CMK (cell line): Measurements from ENCODE around the gene COPS8.
A peak's percentile ranks its signal among the peaks of the same experiment; 100 is the strongest.

Experiments
- DNase-seq: peaks from one replicate; pipeline ENCODE4 v3.0.0-alpha.2; 2010; ENCODE audit warnings: low read depth

COPS8 gene

DNA sequence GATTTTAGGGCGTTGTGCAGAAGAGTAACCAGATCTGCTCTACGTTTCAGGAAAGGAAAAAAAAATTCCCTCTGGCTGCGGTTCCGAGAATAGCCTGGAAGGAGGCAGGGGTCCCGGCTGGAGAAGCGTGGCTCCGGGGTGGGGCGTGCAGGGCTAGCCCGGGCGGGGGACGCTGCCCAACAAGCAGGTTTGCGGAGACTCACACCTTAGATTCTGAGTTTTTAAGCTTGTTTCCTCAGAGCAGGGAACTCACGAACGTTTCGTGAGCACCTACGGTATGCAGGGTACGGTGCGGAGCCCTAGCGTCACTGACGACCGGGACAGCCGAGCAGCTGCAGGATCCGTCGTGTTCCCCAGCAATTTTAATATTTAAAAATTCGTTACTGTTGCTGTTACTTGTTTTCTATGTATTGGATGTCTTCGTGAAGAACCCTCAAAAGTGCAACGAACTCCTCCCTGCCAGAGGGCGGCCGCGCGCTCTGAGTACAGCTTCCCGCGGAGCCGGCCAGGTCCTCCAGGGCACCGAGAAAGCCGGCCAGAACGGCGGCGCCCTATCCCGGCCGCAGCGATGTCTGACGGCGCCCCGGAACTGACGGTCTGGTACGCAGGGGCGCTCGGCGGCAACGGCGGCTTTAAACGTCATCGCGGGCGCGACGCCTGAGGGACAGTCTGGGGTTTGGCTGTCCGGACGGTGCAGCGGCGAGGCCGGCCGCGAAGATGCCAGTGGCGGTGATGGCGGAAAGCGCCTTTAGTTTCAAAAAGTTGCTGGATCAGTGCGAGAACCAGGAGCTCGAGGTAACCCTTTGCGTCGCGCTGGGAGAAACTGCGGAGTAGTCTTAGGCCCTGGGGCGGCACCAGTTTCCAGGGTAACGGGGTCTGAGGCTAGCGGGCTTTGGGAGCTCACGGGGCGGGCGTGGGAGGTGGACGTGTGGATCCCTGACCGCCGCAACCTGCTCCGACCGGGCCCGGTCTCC, at the start of gene COPS8:
Gene COPS8, plus strand, starts transcription at position 642 of the 974 bp plus-strand sequence. Its CDS starts 76 bp downstream, at position 718.
- DNase-seq, result peak; percentile 69

GRCh38 chr2:237039301-237040031, 46.2 kb upstream of the COPS8 start:
- DNase-seq, result no peak

GRCh38 chr2:237041231-237041630, 44.5 kb upstream of the COPS8 start:
- no peak for DNase-seq

- DNase-seq, result no peak
These were observed 43.6 kb upstream of the COPS8 start for GRCh38 chr2:237042101-237042500.

DNA sequence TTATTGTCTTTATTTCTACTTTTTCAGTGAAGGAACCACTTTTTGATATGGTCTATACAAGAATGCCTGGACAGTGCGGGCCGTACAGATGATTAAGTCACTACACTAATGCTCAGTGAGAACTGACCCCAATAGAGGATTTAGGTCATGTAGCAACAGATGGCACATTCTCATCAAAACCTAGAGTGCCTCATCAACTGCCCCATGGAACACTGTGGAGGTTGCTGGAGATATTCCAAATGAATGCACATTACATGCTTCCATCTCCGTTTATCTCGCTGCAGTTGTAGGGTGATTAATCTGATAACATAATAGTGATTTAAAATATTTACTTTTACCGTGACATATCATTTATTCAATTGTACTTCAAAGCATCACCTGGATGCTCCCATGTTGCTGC, 41.8 kb upstream of the COPS8 start:
- DNase-seq, result no peak

GRCh38 chr2:237044281-237044680, 41.4 kb upstream of the COPS8 start:
- no peak for DNase-seq

DNA sequence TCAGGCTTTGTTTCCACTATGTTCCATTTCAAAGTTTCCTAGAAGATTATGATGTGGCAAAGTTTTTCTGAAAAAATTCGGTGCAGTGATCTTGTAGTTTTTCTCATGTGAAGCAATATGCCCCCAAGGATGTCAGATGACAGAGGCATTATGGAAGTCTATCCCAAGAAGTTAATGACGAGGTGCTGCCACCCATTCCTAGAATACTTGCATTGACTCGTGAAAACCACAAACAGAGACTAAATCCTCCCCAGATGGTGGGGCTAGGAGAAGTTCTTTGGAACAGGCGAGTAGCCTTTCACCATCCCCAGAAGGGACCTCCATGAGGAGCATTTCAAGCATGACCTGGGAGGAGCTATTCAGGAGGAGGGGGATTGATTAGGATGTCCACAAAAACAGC, 40.2 kb upstream of the COPS8 start:
- DNase-seq, result no peak

DNA sequence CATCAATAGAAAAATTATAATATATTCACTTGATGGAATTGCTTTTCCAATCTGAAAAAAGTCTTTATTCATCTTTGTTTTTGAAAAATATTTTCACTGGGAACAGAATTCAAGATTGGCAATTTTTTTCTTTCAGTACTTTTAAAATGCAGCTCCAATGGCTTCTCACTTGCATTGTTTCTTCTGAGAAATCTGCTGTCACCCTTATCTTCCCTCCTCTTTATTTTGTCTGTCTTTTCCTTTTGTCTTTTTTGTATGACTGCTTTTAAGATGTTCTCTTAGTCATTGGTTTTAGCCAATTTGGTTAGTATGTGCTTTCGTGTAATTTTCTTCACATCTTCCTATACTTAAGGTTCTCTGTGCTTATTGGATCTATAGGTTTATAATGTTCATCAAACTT, 37.1 kb upstream of the COPS8 start:
- DNase-seq, result no peak

- DNase-seq, result no peak
These were observed 33.8 kb upstream of the COPS8 start for GRCh38 chr2:237051861-237052260.

DNA sequence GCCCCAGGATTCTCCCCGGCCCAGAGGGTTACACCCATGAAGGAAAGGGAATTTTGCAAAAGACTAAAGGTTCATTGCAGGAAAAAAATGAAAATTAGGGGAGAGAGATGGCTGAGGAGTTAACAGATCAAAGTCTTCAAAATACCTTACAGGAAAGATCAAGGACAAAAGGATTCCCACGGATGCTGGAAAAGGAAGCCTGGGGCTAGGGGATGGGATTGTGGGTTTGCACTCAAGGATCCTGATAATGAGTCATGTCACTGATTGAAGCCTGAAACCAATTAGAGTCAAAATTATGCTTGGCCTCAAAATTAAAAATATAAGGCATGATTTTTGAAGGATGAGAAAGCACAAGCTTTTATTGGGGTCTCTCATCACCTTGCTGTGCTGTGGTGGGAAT, 32.6 kb upstream of the COPS8 start:
- no peak for DNase-seq

GRCh38 chr2:237055386-237056100, 30.1 kb upstream of the COPS8 start:
- no peak for DNase-seq

DNA sequence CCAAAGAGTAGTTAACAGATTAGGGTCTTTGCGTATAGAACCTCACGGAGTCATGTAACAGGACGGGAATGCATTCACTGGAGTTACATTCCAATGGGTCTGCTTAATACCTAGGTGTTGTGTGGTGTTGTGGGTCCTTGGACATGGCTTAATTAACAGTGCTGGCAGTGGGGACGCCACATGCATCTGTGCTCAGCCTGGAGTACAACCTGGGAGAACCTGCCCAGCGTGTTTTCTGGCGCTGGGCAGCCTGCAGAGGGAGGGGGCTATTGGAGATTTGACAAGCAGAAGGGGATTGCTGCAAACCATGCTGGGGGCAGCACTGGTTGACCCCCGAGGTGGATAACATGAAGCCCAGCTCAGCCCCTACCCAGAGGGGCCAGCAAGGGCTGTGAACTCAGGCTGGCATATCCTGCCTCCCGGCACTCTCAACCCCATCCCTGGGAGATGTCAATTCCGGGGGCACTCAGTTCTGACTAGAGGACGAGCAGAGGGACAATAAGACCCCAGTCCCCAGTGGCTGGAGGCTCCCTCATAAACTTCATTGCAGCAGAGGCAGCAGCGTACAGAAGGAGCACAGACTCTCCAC, 29.3 kb upstream of the COPS8 start:
- no peak for DNase-seq

DNA sequence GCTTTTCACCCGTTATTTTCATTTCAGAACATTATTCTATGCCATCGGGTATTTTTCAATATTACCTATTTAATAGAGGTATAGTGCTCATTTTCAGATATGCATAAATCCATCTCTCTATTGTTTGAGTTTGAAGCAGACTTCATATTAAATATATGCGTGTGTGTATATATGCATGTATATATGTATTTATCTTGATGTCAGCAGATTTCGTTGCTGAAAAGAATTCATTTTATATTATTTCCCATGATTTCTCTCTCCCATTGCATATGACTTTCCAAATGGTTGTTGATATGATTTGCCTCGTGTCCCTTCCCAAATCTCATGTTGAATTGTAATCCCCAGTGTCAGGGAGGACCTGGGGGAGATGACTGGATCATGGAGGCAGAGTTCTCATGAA, 28.6 kb upstream of the COPS8 start:
- no peak for DNase-seq

DNA sequence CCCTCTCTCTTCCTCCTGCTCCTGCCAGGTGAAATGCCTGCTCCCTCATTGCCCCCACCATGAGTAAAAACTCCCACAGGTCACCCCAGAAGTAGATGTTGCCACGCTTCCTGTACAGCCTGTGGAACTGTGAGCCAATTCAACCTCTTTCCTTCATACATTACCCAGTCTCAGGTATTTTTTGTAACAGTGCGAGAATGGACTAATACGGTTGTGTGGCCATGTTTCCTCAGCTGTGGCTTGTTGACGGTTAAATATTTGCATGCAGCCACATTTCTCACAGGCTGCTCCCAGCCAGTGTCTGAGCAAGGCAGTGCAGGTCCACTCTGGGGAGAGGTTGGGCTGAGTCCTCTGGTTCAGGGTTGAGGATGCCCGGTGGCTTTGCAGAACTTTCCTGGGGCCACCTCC, 27.8 kb upstream of the COPS8 start:
- DNase-seq, result no peak

- DNase-seq, result no peak
These were observed 27.3 kb upstream of the COPS8 start for GRCh38 chr2:237058423-237058822.

- no peak for DNase-seq
These were observed 26.4 kb upstream of the COPS8 start for GRCh38 chr2:237059155-237059875.

DNA sequence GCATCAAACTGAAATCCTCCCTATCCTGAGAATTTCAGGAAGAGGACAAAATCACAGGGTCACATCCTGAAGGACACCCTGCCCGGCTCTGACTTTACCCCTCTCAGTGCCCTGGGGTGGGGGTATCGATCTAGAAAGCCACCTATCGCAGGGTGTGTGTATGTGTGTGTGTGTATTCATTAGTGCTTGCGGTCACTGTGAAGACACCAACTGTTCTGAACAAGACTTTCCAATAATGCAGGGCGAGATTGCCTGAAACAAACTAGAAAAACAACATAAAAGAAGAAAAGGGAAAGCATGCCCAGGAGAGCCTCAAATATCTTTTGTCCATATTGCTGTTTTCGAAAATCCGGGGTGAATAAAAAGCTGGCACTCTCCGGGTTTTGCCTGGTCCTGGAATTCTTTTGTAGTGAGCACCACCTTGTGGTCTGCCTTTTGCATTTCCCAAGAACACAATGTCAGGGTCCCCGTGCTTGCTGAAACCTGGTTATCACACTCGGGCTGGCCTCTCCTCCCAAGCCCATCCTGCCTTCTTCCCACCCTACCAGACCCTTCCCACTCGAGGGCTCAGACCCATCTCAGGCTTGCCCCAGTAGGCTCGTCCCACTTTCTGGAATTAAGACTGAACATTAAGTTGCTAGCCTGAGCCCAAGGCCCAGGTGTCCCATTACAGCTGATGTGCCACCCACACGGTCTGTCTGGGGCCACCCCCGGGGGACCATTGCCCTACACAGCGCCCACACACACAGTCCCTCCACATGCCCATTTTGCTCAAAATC, 25.0 kb upstream of the COPS8 start:
- DNase-seq, result no peak

- DNase-seq, result no peak
These were observed 24.3 kb upstream of the COPS8 start for GRCh38 chr2:237061356-237061755.

DNA sequence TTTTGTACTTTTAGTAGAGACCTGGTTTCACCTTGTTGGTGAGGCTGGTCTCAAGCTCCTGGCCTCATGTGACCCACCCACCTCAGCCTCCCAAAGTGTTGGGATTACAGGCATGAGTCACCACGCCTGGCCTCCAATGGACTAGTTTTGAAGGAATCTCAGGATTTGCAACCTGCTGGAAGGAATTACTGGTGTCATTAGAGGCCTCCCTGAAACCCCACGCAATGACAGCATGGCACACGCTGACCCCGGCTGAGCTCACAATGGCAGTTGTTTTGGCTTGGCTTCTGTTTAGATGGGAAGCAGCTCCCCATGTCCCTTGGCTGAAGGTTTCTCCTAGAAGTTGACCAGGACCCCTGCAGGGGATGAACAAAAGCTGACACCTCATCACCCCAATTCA, 23.1 kb upstream of the COPS8 start:
- DNase-seq, result no peak

GRCh38 chr2:237064203-237065070, 21.3 kb upstream of the COPS8 start:
- DNase-seq, result no peak
